Gastrocnemius medialis (tissue), 4 donors: ENCODE data around the gene SH3GL2.

Source experiments
- POLR2A ChIP-seq, 2 donors: fragments of 450-650 bp; IDR thresholded peaks; one replicate each; pipeline ENCODE4 v1.6.1; 2017; ENCODE audit warnings: antibody characterized with exemption in 2 of 2, mild to moderate bottlenecking in 2 of 2, moderate library complexity in 2 of 2
- TF ChIP-seq, protein P1 (sequence below), 5 experiments: fragments of 450-650 bp in 3 of 5; fragments of 200-600 bp in 2 of 5; sonication (generic) in 2 of 5; IDR thresholded peaks in 4 of 5; conservative IDR thresholded peaks in 1 of 5; 1 replicate in 4 of 5; 2 replicates in 1 of 5; pipeline ENCODE4 v1.5.1; 2016 to 2019; ENCODE audit warnings: antibody characterized with exemption in 5 of 5, mild to moderate bottlenecking in 3 of 5, moderate library complexity in 3 of 5

GRCh38 chr9:17783227-17783626, 204.4 kb downstream of the SH3GL2 start:
- TF ChIP-seq POLR2A (IDR thresholded peaks at IDR 0.05) = no peak
- TF ChIP-seq, protein P1, sequence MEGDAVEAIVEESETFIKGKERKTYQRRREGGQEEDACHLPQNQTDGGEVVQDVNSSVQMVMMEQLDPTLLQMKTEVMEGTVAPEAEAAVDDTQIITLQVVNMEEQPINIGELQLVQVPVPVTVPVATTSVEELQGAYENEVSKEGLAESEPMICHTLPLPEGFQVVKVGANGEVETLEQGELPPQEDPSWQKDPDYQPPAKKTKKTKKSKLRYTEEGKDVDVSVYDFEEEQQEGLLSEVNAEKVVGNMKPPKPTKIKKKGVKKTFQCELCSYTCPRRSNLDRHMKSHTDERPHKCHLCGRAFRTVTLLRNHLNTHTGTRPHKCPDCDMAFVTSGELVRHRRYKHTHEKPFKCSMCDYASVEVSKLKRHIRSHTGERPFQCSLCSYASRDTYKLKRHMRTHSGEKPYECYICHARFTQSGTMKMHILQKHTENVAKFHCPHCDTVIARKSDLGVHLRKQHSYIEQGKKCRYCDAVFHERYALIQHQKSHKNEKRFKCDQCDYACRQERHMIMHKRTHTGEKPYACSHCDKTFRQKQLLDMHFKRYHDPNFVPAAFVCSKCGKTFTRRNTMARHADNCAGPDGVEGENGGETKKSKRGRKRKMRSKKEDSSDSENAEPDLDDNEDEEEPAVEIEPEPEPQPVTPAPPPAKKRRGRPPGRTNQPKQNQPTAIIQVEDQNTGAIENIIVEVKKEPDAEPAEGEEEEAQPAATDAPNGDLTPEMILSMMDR (IDR thresholded peaks at IDR 0.05 in 4 of 5, conservative IDR thresholded peaks at IDR 0.05 in 1 of 5) = no peak
